Stimulated activated naive CD4-positive, alpha-beta T cell (primary cell): ENCODE data around the gene YTHDF1.
A peak's percentile ranks its signal among the peaks of the same experiment; 100 is the strongest.
"Not testable (repeated sequence)": the region's sequence is repeated elsewhere in the genome, so short reads cannot be mapped to it uniquely, and the experiment has no call there.

Experiments
- DNase-seq, 6 experiments: peaks; one replicate each; lab custom pipeline; 2025; lab: John Stamatoyannopoulos, UW

Gene YTHDF1

DNA sequence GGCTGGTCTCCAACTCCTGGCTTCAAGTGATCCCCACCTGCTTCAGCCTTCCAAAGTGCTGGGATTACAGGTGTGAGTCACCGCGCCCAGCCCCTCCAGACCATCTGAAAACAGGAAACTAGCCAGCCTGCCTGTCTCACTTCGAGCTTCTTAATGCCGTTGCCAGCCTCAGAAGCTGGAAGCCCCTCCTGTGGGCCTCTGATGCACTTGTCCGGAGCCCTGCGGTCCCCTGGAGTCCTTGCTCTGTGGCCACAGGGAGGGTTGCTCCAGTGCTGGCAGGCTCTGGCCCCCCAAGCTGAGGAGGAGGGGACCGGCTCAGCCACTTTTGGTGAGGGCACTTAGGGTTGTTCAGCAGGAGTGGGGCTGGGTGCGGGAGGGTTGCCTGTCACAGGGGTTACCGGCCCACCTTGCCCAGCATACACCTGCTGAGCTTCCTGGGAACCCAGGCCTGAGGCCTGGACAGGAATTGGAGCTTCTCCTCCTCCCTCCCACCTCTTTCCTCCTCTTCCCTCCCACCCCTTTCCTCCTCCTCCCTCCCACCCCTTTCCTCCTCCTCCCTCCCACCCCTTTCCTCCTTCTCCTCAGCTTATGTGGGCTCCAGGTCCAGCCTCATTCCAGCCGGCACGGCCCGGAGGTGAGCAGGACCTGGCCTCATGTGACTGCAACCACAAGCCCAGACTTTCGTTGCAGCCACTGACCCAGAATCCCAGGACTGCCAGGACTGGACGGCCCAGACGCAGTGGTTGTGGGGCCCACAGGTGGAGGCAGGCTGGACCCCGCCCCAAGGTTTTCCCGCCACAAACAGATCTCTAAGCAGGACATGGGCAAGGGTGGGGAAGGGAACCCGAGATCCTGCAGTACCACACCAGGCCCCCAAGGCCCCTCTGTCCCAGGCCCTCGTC lies 10.4 kb upstream of the YTHDF1 start:
- DNase-seq: no peak

DNA sequence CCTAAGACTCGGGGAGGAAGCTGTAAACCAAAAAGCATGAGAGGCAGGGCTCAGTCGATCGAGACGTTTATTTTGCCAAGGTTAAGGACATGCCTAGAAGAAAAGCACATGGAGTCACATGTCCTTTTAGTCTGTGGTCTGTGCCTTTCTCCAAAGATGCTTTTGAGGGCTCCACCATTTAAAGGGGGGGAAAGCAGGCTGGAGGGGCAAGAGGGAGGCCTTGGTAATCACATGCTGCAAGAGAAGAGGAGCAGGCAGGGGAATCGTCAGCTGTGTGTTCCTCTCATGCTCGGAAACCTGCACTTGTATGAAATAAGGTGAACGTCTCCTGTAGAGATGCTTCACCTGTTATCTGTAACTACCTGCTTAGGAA lies 9.1 kb upstream of the YTHDF1 start:
- no peak for DNase-seq

DNA sequence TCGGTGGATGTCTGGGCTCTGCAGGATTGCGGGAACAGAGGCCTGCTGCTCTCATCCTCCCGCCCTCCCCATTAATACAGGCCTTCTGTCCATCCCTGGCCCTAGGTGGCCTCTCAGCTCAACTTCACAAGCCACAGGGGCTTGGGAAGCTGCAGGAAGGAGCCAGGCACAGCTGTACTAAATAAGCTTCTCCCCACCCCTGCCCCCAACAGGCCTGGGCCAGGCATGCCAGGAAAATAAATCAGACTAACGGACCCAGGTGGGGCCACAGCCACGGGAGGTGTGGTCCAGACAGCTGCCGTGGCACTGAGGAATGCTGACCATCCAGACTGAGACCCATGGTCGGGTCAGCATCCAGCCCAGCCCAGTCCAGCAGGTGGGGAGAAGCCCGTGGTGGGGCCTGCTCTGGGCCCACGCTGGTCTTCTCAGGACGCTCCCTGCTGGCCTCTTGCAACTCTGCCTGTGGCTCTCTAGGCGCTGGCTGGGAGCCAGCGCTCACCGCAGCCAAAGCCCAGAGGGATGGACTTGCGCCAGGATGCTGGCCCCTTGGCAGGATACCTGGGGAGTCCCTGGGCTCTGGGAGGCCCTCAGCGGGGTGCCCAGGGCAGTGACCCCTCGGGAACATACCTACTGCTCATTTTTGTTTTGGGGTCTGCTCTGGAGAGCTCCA lies 8.6 kb upstream of the YTHDF1 start:
- DNase-seq: no peak

DNA sequence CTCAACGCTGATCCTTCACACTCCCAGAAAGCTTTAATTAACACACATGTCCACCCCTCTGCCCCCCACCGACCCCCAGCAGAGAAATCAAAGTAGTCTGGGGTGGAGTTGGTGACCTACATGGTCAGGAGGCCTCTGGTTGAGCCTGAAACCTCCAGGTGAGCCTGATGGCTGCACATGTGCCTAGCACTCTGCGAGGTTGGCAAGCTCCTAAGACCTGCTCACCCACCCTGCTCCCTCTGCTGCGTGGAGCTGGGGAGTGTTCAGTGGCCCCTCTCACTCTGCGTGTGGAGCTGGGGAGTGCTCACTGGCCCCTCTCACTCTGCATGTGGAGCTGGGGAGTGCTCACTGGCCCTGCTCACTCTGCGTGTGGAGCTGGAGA lies 7.9 kb upstream of the YTHDF1 start:
- no peak for DNase-seq

DNA sequence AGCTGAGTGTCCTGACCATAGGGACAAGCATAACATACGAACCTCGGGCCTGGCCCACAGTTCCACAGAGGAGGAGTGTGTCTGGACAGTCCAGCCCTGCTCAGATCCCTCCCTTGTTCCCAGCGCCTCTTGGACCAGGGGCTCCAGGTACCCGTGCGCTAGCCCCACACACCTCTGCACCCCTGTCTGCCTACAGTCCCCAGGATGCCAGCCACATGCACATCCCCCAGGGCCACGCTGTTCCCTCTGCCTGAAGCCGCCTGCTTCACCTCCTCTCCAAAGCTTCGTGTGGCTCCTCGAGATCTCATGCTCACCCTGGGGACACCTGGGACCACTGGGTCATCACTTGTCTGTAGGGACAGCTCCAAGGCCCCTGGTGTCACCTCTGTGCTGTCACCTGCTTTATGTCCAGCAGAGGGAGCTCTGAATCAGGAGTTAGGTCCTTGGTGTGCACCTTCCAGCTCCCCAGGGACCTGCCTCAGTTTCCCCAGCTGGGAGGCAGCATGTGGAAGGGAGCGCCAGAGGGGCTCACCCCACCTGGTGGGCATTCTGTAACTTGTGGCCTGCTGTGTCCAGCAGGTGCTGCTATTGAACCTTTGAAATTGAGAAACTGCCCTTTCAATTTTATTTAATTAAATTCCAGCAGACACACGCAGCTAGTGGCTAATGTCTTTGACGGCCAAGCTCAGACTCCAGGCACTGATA lies 7.3 kb upstream of the YTHDF1 start:
- peak in 5 of 6 experiments; percentile 11 to 53 (median 15) for DNase-seq

DNA sequence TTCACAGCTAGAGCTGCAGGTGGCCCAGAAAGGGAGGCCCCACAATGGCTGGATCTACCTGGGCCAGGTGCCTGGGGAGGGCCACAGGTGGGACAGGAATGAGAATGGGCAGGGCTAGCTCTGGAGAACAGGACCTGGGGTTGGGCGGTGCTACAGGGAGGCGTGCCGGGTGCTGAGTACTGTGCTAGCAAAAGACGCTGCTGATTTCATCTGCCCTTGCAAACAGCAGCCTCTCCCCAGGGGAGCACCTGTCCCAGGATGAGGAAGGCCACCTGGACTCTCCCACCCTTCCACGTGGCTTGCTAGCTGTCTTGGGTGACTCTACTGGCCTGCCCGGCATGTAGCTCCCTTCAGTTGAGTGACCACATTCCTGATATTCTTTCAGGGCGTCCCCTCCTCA lies 6.6 kb upstream of the YTHDF1 start:
- no peak for DNase-seq

DNA sequence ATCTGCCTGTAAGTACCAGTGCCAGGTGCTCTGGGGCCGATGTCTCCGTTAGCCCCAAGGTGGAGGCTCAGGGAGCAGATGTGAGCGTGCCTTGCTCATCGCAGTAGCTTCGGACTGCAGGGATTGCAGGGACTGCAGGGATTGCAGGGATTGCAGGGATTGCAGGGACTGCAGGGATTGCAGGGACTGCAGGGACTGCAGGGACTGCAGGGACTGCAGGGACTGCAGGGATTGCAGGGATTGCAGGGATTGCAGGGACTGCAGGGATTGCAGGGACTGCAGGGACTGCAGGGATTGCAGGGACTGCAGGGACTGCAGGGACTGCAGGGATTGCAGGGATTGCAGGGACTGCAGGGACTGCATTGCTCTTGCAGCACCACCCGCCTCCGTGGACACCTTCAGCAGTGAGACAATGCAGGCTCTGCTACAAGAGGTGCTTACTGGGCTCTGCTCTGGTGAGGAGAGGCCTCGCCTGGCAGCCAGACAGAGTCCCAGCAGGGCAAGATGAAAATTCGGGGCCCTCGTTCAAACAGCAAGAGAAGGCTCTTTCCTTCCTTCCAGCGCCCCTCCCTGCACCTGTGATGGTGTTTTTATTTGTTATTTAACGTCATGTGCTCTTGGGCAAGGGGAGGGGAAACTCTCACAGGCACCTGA lies 5.6 kb upstream of the YTHDF1 start:
- DNase-seq: not testable (repeated sequence)

DNA sequence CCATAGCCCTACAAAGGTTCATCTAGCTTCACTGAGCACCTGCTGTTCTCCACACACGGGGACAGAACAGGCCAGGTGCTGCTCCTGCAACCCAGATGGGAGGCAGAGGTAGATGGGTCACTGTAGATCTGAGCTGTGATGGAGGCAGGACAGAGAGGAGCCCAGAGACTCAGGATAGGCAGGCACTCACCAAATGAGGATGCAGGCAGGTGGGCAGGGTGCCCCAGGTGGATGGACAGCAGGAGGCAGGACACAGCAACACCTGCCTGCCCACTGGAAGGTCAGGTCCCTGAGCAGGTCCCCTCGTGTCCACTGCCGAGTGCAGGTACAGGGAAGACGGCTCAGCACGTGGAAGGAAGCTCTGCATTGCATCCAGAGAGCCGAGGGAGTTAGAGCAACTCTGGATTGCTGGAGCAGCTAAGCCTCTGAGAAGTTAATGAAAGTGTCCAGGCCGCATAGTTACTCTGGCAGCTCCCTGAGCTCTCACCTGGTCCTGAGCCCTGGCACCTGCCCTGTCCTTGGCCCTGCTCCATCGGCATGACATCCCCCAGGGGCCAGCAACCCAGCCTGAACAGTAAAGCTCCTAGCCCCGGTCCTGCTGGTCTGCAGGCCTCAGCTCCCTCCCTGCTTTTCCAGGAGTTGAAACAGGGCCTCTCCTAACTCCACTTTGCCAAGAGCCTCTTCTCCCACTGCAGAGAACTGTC lies 4.9 kb upstream of the YTHDF1 start:
- no peak for DNase-seq

DNA sequence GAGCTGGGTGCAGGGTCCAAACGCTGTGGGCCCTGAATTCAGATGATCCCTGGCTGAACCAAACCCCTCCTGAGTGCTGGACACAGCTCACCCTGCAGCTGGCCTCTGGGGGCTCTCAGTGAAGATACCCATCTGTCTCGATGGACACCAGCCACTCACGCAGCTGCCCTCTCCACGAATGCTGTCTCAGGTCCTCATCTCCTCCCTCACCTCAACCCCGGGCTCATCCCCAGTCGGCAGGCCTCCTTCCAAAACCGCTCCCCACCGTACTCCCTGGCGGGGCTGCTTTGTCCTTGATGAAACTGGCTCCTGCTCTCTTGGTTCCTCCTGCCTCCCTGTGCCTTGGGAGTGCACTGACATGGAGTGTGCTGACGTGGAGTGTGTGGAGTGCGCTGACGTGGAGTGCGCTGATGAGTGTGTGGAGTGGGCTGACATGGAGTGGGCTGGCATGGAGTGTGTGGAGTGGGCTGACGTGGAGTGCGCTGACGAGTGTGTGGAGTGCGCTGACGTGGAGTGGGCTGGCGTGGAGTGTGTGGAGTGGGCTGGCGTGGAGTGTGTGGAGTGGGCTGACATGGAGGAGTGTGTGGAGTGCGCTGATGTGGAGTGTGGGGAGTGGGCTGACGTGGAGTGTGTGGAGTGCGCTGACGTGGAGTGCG lies 4.1 kb upstream of the YTHDF1 start:
- no peak for DNase-seq

DNA sequence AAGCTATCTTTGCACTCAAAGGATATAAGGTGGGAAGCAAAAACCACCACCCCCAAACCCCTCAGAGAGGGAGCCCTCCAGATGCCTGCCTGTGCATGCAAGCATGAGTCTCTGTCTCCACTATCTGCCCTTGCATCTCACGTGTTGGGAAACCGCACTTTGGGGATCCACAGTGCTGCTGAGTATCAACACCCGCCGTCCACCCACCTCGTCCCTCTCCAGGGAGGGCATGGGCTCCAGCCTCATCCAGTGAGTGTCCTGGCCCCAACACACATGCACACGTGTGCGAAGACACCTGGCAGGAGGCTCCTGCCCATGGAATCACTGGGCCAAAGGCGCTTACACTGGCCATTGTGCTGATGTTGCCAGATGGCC lies 3.5 kb upstream of the YTHDF1 start:
- no peak for DNase-seq

DNA sequence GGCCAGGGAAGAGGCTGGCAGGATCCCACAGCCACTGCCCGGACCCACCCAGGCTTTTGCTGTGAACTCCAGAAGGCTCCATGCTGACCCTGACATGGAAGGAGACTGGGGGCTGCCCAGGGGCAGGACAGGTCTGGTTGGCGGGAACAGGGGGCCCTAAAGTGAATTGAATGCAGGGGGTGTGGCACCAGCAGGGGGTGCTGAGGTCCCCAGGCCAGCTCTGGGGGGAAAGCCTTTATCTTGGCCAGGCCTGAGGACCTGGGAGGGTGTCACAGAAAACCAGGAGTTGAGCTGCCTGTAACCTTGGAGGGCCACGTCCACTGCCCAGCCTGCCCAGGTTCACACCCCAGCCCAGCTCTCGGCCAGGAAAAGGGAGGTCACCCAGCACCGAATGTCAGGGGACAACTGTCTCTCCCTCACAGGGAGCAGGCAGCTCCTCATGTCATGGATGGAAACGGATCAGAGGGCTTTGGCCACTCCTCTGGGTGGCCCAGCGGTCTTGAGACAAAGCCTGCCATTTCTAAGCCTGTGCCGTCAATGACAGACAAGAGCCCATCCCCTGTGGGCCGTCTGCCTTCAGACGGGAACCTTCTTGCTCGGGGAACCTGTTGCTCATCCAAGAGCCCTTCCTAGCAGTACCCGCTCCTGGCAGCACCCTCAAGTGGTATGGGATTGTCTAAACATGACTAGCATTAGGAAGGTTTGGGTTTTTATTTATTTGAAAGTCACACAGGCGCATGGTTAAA lies 2.9 kb upstream of the YTHDF1 start:
- DNase-seq: no peak

DNA sequence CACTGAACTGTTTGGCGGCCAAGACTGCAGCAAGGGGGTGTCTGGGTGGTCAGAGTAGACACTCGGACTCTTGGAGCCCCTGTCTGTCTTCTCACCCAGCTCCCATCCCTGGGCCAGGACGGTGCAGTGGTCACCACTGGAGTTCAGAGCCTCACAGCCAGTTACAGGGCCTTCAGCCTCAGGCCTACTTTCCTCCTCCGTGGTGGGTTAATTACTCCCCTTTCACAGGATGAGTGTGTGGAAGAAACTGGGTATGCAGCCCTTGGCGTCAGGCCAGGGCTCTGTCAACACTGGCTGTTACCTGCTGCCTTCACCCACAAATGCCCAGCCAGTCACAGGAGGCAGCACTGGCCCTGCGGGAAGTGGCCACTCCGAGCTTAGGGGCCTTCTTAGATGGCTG lies 1.8 kb upstream of the YTHDF1 start:
- DNase-seq: no peak

DNA sequence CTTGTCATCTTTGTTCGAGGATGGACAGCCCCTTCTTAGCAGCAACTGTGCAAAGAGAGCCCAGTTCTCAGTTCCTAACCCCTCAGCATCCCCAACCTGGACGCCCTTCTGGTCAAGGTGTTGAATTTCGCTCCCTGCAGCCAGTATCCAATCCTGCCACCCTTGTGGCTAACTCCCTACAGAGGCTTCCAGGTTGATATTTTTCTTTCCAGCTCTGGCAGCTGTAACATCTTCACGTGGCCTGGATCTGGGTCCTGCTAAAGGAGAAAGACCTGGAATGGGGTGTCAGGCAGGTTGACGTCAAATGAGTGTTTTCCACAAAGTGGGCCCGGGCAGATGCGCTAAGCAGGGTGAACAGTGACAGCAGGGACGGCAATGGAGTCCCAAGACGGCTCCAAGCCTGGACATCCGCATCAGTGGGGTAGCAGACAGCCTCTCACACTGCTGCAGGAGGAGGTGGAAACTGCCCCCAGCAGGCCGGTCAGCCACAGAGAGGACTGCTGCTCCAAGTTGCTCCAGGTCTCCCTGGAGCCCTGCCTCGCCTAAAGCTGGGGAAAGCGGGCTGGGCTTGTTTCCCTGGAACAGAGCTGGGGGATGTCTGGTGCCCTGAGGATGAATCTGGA lies 1.0 kb upstream of the YTHDF1 start:
- no peak for DNase-seq

DNA sequence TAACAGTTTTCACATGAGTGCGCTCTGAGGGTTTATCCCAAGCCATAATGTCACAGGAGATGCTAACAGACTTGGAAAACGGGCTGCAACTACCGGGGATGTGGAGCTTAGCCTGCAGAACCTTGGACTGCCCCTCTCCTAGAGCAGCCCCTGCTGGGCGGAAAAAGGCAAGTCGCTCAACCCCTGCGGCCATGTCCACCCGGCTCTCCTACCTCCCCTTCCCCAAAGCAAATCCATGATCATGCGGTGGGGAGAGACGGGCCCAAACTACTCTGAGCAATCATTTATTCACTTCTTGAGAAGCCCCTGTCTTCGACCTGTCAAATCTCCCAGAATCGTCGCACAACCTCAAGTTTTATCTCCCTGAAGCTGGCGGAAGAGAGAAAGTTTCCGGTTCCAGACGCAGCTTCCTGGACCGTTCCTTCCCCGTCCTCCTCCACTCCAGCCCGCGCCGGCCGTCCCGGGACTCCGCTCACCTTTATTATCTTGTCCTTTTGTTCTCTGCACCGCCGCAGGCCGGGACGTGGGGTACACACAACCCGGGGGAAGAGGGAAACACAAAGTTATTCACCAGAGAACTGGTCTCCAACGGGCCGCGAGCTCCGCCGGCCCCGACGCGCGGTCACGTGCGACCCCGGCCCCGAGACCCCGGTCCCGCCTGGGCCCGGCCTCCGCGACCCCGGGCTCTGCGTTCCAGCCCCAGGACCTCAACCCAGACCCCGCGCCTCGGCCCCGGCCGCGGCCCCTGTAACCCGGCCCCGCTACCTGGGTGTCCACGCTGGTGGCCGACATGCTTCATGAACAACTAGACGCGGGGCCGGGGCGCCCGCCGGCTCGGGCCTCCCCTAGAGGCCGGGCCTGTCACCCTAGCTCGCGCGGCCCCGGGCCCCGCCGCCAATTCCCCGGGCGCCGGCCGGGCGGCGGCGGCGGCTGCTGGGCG lies 560 bp downstream of the YTHDF1 start:
- no peak for DNase-seq

DNA sequence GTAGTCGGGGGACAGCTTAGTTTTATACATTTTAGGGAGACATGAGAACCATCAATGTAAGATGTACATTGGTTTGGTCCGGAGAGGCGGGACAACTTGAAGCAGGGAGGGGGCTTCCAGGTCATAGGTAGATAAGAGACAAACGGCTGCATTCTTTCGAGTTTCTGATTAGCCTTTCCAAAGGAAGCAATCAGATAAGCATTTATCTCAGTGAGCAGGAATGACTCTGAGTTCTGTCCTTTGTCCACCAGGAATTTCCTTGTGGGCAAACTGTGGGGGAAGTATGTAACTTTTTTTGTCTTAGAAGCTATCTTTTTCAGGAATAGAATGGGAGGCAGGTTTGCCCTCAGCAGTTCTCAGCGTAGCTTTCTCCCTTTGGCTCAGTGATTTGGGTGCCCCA lies 1.4 kb downstream of the YTHDF1 start:
- DNase-seq: no peak

DNA sequence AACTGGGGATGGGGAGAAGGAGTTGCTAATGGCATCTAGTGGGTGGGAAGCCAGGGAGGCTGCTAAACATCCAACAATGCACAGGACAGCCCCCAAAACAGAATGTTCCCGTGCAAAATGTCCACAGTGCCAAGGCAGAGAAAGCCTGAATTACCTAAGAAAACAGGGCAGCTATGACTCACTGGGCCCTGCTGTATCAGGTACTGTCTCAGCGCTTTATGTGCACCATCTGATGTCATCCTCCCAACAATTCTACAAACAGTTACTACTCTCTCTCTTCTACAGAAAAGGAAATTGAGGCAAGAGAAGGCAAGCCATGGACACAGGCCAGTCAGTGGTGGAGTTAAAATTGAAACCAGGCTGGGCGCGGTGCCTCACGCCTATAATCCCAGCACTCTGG lies 3.1 kb downstream of the YTHDF1 start:
- DNase-seq: no peak

DNA sequence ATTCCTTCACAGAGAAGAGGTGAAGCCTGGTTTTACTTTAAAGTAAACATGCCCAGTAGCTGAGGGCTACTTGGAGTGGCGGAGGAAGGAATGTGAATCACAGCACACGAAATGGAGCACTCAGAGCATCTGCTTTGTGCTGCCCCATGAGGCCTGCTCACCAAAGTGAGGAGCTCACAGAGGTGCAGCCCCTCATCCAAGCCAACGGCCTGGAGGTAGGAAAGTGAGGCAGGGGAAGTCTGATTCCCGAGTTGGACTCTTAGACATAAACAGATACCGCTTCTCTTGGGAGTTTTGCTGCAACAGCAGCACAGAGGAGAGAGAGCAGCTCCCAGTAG lies 3.6 kb downstream of the YTHDF1 start:
- DNase-seq: no peak

DNA sequence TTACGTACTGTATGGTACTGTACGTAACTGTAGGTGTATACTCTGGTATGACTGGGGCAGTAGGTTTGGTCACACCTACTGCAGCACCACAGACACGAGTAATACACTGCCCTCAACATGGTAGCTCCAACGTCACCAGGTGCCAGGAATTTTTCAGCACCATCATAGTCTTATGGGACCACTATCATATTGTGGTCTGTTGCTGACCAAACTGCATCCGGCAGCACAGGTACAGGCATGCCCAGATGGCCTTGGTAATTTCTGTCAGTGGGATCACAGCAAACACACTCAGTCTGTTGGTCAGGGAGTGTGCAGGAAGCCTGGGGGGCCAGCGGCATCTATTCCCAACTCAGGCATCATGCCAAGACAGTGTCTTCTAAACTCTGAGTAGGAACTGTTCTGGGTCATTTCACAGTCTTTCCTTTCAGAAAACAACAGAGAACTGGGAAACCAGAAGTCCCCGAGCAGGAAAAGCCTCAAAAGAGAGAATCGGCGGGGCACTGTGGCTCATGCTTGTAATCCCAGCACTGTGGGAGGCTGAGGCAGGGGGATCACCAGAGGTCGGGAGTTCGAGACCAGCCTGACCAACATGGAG lies 5.8 kb downstream of the YTHDF1 start:
- no peak for DNase-seq
